HG03097 (cell line): ENCODE measurements around the gene CRIM1.

Experiments used
- ATAC-seq: cut with Tn5 transposase; IDR thresholded peaks from one replicate; pipeline ENCODE4 v1.9.1; 2021; ENCODE audit not compliant: unreplicated experiment, low FRiP score

The CRIM1 gene

DNA sequence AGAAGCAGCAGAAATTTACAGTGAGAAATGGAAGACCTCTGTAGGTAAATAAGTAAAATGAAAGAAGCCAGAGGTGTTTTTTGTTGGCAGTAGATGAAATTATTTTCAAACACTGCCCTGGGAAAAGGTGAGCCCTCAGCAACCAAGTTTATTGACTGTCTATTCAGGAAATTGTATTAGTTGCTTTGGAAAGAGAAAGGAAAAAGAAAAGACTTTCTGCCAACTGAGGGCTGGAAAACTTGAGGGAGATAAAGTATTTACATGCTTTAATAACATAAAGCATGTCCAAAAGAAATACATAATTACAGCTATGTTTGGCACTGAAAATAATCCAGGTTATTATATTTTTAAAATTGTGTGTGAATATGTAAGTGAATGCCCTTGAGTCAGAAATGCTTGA, 14.7 kb downstream of the CRIM1 start:
- ATAC-seq, result no peak

DNA sequence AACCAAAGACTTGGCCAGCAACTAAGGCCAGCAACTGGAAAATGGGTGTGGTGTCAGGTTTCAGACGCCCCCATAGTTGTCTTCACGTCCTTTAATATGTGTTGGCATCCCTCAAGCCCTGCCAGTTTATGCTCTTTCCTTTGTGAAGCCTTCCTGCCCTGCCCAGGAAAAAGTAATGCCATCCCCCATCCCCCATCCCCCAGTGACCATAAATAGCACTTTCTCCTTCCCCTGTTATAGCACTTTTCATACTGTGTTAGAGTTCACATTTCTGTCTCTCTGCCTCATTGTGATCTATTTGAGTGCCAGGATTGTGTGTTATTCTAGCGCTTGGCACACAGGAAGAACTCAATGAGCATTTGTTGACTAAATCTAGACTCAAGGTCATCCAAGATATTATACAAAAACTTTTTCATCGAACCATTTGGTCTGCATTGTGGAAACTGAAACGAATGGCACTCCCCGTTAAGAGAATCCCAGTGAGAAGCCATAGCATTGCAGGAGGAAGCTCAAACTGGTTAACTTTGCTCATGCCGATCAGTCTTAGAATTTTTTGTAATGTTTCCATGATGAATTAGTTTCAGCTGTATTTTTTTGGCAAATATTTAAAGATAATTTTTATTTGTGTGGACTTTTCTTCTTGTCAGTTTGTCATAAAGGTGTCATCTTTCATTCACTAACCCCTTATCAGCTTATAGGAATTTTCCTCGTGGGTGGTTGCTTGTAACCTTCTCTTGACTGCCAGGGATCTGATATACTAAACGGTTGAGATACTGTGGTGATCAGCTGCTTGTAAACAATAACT, 15.7 kb downstream of the CRIM1 start:
- no peak for ATAC-seq

DNA sequence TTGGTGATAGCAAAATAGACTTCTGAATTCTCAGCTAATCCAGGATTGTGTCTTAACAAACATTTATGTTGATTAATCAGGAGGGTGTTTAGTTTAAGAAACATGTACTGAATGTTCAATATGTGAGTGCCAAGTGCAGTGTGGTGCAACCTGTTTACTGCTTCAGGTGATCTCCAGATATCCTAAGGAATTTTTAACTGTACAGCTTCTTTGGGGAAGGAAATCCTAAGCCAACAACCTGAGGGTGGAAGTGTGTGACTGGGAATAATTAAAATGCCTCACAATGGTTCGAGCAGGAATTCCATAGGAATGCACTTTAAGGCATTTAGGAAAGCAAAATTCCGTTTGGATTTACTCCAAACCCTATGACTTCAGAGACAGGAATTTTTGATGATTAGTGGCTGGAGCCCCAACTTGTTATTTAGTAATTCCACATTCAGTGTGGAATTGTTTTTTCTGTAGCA, 16.4 kb downstream of the CRIM1 start:
- no peak for ATAC-seq

DNA sequence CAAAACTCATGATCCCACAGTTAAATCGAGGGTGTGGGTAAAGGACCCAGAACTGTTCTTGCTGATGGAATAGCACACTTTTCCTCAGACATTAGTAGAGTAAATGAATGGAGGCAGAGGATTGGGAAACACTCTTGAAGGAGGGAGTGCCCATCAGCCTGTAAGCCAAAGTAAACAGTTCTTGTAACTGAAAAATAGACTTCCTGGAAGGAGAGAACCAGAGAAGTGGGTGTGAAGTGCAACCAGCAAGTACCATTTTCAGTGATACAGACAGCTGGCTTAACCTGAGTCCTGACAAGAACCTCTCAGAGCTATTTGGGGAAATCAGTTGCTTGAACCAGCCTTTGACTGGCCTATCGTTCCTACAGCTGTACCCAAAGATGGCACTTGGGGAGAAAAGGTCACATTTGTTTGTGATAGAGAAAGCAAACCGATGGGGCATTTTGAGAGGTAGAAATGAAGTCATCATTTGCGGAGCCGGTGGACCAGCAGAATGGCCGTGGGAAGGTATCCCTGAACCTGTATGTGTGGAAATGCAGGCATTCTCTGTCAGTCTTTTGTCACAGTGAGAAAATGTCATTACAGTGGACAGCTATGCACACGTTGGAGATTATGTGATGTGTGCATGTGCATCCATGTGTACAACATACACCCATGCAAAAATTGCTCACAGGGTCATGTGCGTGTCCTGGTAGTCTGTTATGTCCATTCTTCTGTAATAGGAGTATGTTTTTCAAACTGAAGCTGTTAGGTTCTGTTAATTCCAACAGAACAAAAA, 17.8 kb downstream of the CRIM1 start:
- no peak for ATAC-seq

DNA sequence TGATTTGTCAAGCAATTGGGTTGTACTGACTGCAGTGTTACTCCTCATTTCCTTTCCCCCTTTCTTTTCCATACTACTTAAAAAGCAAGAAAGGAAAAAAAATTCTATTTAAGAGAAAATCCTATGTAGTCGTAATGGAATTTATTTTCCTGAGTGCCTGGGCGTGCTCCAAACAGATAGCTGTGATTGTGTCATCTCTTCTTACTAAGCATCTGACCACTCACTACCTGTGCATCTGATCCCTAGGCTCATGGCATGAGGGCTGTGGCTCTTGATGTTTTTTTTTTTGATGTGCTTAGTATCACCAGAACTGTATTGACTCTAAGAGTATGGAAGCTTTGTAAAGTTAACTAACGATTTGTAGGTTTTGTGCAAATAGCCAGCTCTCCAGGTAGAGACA, 19.0 kb downstream of the CRIM1 start:
- ATAC-seq, result no peak

DNA sequence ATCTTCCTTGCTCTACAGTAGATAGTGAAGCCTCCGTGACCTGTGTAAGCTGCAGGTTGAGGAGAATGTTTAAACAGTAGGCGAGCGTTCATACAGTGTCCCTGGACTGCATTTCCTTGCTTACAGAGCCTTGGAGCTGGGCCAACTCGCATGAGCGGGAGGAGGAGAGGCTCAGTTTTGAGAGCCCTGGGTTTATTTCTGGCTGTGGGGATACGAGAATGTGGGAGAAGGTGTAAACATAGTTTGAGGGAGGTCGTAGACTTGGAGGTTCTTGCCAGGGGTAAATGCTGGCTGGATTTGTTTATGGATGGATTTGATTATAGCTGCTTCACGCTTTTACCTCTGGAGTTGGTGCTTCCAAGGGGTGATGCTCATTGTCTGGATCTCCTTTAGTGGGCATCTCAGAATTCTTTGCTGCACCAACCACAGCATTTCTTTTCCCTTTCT, 20.8 kb downstream of the CRIM1 start:
- ATAC-seq, result no peak

DNA sequence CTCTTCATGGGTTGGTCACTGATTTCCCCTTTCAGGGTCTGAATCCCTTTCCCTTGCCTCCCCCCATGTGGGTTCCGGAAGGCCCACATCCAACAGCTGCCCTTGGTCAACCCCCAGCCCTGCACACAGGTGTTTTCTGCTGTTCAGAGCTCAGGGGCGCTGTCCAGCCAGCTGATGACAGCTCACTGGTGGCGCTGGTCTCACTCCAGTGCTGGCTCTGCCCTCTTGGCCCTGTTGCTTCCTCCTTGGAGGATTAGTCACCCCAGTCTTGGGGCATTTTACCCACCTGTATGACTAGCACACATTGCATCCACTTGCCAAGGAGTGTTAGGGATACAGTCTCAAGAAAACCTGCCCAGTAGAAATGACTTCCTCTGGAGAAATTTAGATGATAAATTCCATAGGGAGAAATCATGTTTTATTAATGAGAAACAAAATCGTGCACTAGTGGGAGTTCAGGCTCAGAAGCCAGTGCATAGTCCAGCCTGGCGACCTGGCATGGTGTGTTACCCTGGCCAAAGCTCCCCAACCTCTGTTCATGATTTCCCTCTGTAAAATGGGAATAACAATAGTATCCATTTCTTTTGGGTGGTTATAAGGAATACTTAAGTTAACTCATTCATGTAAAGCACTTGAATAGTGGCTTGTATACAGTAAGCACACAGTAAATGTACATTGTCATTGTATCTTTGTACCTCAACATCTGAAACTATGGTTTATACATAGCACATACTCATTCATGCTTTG, 21.6 kb downstream of the CRIM1 start:
- no peak for ATAC-seq

DNA sequence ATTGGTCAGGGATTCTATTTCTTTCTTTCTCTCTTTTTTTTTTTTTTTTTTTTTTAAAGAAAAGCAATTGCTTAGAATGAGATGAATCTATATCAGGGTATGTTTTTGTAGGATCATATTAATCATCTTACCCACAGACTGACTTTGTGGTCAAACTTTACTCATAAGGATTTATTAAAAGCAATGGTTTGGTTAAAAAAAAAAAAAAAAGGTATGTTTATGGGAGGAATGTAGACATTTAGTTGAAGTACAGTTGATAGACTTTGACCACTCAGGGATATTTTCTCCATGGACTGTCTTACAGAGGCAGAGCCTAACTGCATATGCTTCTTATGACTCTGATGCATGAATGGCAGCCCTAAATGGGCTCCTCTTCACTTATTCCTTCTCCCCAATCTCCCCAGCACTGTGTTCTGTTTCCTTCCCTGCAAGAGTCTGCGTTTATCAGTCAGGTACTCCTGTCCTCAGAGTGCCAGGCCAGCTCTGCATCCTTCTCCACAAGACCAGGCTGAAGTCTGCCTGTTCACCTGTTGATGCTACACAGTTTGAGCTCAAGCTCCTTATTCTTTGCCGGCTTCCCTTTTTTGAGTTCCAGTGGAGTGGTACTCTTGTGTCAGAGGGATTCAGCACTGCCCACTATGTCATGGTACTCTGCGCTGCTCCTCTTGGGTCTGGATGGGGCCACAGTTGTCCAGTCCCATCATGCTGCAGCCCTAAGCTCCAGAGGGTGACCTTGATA, 24.3 kb downstream of the CRIM1 start:
- no peak for ATAC-seq

DNA sequence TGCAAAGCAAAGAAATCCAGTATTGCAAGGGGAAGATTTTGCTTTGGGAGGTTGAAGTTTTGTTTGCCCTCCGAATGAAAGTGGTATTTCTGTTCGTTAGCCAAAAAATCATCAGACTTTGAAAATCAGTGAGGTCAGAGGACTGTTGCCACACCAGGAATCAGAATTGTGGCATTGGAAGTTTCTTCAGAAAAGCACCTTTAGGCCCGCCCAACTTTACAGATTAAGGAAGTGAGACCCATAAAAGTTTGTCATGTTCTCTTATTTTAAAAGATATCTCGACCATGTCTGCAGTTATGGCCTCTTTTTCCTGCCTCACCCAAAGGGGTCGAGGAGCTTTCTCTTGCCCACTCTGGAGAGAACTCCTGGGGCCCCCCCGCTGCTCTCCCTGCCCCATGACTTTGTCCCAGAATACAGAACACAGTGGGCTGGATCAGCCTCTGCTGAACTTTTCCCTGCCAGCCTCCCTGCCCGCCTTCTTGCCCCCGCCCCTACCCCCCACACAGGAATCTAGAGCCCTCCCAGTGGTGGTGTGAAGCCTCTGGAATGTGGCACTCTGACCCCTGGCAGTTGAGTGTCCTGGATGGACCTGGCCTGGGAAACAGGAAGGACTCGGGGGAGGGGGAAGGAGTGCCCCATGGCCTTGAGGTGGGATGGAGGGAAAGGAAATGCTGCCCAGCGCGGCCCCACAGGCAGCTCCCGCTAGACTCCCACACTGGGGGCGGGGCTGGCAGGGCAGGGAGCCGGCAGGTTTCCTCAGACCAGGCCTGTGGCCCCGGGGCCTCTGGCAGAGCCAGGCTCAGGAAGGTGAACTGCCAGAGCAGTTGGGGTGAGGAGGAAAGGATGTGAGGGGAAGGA, 25.3 kb downstream of the CRIM1 start:
- no peak for ATAC-seq

DNA sequence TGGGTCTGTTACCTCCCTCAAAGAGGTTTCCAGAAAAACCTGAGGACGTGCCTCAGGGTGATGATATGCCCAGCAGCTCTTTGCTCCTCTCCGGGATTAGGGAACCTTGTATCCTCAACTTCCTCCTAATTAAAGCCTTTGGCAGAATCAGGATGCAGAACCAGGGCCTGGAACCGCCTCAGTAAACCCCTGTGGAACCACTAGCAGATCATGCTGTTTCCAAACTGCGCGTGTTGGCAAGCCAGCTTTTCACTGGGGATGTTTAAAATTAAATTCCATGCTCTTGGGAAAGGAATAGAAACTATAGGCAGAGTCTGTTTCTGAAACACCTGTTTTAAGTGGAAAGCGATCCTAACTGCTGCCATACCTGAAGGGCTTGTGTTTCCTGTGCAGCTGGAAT, 26.4 kb downstream of the CRIM1 start:
- no peak for ATAC-seq

DNA sequence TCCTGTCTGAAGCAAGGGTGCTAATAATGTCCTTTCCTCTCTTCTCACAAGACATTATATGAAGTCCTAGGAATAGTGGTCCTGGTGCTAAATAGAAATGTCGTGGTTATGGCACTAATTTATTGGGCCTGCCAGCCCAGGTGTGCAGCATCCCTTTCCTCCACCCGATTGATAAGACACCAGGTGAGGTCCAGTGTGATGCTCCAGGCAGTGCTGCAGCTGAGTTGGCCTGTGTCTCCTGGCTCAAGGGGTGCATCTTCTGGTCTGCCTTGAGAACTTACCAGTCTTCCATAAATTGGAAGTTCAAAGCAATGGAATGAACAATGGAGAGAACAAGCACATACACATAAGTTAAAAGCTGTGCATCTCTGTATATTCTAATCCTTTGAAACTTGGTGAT, 26.9 kb downstream of the CRIM1 start:
- no peak for ATAC-seq

DNA sequence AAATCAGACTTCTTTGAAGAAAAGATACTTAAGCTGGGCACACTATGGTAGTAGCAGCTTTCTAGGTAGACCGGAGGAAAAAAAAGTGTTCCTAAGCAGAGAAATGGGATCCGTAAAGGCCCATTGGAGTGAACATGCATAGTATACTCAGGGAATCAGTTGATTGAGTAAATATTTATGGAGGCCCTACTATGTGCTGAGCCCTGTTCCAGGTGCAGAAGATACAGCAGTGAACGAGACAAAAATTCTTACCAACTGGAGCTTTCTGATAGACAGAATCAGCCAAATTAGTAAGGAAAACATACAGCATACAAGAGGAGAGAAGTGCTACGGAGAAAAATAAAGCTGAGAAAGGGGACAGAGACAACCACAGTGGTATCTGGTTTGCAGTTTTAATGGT, 28.1 kb downstream of the CRIM1 start:
- ATAC-seq, result no peak

DNA sequence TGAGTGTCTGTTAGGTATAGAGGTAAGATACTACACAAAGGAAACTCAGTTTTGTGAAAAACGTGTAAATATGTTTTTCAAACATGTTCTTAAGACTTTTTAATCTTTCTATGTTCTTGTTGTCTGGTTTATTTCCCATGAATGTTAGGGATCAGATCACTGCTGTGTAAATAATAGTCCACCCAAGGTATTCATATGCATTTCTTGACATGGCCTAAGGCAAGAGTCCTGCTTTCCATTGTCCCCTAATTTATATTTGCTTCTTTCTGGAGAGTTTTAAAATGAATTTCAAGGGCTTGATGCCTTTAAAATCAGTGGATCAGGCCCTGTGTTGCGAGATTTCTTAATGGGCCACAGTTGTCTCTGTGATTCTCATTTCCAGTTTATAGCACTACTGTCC, 28.9 kb downstream of the CRIM1 start:
- ATAC-seq, result no peak

DNA sequence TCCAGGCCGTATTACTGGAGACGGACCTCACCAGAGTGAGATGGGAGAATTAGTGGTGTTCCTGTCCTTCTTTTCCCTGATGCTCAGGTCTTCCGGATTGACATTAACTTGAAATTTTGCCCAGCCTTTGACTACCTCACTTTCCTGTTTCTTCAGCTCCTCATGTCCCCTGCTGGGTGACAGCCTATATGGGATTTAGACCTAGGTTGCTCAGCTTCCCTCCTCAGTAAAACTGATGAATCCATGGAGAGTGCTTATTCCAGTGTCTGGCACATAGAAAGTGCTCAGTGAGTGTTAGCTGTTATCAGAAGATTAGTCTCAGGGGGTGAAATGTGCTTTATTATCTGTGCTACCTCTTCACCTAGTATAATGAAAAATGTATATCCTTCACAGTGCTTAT, 30.0 kb downstream of the CRIM1 start:
- no peak for ATAC-seq

DNA sequence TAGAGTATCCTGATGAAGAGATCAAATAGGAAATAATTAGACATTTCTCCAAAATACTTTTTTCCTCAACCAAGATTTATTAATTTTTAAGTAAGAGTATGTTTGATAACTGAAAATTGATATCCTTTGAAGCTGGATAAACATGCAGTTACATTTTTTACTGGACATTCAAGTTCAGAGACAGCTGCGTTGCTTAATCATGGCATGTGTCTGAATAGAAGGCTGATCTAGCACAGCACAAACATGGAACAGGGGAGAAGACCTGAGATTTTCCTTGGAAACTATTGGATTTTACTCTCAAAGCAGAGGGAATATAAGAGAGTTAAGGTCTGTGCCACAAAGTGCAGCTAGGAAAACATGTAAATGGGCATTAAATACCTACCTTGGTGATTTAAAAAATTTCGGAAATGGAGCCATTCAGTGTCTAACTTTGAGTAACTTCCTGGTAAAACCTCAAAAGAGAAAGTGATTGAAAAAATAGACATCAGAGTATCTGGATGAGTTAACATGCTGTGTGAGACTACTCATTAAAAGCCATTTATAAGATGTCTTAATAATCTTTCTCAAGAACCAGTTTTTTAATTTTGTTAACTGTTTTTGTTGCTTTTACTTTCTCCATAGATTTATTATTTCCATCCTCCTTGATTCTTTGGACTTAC, 31.8 kb downstream of the CRIM1 start:
- no peak for ATAC-seq

DNA sequence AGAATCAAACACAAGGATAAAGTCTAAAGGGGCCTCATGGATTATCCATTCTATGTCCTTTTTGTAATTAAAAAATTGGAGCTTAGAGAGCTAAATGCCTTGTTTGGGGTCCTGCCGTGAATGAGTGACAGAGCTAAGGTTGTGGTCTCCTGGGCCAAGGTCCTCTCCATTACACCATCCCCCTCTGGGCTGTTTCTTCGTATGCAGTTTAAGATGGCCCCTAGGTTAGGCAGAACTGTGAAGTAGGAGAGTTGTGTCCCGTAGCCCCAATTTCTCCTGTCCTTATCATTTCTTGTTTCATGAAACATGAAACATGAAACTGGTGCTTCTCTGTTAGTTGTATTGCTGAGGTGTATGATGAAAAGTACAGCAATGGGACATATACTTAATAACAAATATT, 32.9 kb downstream of the CRIM1 start:
- ATAC-seq, result no peak

DNA sequence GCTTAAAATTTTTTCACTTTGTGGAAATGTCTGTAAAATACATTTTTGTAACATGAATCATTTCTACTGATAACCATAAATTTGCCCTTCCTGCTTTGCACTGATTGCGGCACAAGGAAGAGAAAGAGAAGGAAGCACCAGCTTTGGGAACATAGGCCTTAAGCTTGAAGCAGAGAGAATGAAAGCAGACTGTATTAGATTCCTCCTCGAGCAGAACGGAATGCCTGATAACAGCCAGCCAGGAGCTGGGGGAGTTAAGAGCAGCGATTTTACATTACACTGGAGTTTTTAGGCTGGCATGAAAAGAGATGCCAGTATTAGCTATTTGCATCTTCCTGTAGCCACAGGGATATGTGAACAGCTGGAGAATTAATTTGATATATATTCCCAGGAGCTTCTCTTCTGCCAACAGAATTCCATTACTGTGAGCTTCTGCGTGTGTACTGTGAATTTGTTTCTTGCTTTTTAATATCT, 33.5 kb downstream of the CRIM1 start:
- no peak for ATAC-seq

DNA sequence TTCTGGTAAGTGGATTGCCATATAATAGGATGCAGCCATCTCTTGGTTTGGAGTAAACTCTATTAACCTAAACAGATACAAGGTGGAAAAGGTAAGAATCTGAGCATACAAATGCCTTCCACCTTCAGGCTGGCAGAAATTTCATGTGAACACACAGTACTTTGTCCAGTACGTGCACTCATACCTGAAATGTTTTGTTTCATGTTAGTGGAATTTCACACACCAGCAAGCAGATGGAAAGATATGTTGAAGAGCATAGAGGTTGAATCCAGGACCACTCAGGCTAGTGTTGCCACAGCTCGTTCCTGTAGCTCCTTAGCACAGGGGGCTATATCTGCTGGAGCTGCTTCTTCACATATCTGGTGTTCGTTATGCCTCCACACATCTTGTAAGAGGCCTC, 34.0 kb downstream of the CRIM1 start:
- ATAC-seq, result no peak
